Measurements from ENCODE around the gene OSBPL5. TPM values are rescaled to one million over a fixed set of nuclear protein-coding genes. Genes with fewer than 3 reads are reported as not detected.

Gene OSBPL5
- total RNA-seq, 1 experiment from 2014 or later: 16.1 TPM

GRCh38 chr11:3164138-3164551, 965 bp downstream of the OSBPL5 start:
- H3K4me2 ChIP-seq (ENCODE audit: insufficient read depth, insufficient read length, low read length): peak overlapping the region; percentile 79
- H3K27ac Mint-ChIP-seq: no peak overlapping the region
- no peak overlapping the region for H4K5ac ChIP-seq (ENCODE audit: insufficient read length, low read depth, low read length)
- no peak overlapping the region for H2AK5ac ChIP-seq (ENCODE audit: insufficient read length, low read length)
- H2BK15ac ChIP-seq (ENCODE audit: low read depth, low read length): no peak overlapping the region
- no peak overlapping the region for H3K56ac ChIP-seq (ENCODE audit: insufficient read length, low read depth, low read length)
- H3K18ac ChIP-seq (ENCODE audit: insufficient read length, low read depth, low read length): no peak overlapping the region
- no peak overlapping the region for H4K91ac ChIP-seq (ENCODE audit: insufficient read length, low read depth, low read length)
- H3K27me3 Mint-ChIP-seq (ENCODE audit: low read depth): peaks cover 56% of the 10 kb centered on the region
- H3K27me3 ChIP-seq (ENCODE audit: insufficient read depth, low read length): peaks cover 6% of the 10 kb centered on the region; the same call in 1 of the 2 replicates
- no peak for TF ChIP-seq CTCF (conservative IDR thresholded peaks at IDR 0.05)
- H3K4ac ChIP-seq (ENCODE audit: low read depth, low read length): no peak overlapping the region
- H3K36me3 Mint-ChIP-seq (ENCODE audit: insufficient read depth in 1 of 3, low read depth in 3 of 3): no peaks in the 10 kb centered on the region; a peak in 1 of 7 replicates
- no peak overlapping the region for H3K27ac ChIP-seq (ENCODE audit: insufficient read length, low read depth, low read length)
- peak overlapping the region; percentile 73 to 81 for H3K4me3 Mint-ChIP-seq
- no peak overlapping the region; the same call in 1 of the 2 replicates for H3K14ac ChIP-seq (ENCODE audit: insufficient read depth, low read length)
- peaks cover 17% of the 10 kb centered on the region for H3K23me2 ChIP-seq (ENCODE audit: insufficient read length, low read depth, low read length, poor library complexity, severe bottlenecking)
- no peak overlapping the region for H3T11ph ChIP-seq (ENCODE audit: low read length)
- no peaks in the 10 kb centered on the region for H3K9me3 ChIP-seq (ENCODE audit: control insufficient read depth, low read depth, low read length)
- H2AFZ ChIP-seq (ENCODE audit: low read length): no peak overlapping the region
- no peak overlapping the region for H2BK120ac ChIP-seq (ENCODE audit: low read depth, low read length, poor library complexity, severe bottlenecking)
- no peak for DNase-seq
- no CpG with 5 or more reads among the region's 13 CpGs for WGBS (ENCODE audit: extremely low coverage, insufficient read length, low lambda C conversion rate)
- H3K23ac ChIP-seq (ENCODE audit: insufficient read length, low read depth, low read length): no peak overlapping the region
- H3K9me3 Mint-ChIP-seq: no peaks in the 10 kb centered on the region
- no peaks in the 10 kb centered on the region for H3K79me1 ChIP-seq (ENCODE audit: insufficient read depth, low read depth, low read length, poor library complexity, severe bottlenecking)
- no peak overlapping the region for H3K9ac ChIP-seq (ENCODE audit: extremely low read depth, insufficient read length, low read length)
- H3K4me1 ChIP-seq (ENCODE audit: insufficient read depth, low read length): peaks cover 6% of the 10 kb centered on the region; the same call in 1 of the 2 replicates
- H2BK5ac ChIP-seq (ENCODE audit: insufficient read length, low read length): no peak overlapping the region
- H3K4me1 Mint-ChIP-seq: peaks cover 34 to 51% of the 10 kb centered on the region in 2 experiments
- H3K79me2 ChIP-seq (ENCODE audit: insufficient read depth, low read length): no peaks in the 10 kb centered on the region
- H2BK20ac ChIP-seq (ENCODE audit: low read depth, low read length, poor library complexity, severe bottlenecking): no peak overlapping the region
- no peak overlapping the region for H2BK12ac ChIP-seq (ENCODE audit: insufficient read length, low read depth, low read length)
- no peaks in the 10 kb centered on the region for H4K20me1 ChIP-seq (ENCODE audit: control insufficient read depth, insufficient read depth, insufficient read length)
- no peak overlapping the region for H4K8ac ChIP-seq (replicated peaks; ENCODE audit: insufficient read length, low read depth, low read length)
